Left kidney (tissue), 2 donors: ENCODE measurements around the gene STC2. TPM values are rescaled to one million over a fixed set of nuclear protein-coding genes. Genes with fewer than 3 reads are reported as not detected.

Source experiments
- DNase-seq: peaks from one replicate; pipeline ENCODE4 v3.0.0-alpha.2; 2013
- polyA plus RNA-seq: library from polyadenylated mRNA; unstranded; fragments of 120-200 nt; gene quantifications from one replicate; pipeline ENCODE4 v1.2.1, GENCODE V29; 2013; ENCODE audit not compliant: insufficient read length

Gene STC2
- polyA plus RNA-seq, 1 donor, result 1.8 TPM

GRCh38 chr5:173265433-173265832, 62.8 kb downstream of the STC2 start:
- no peak for DNase-seq

Other genes with a start within 250 kb of the STC2 start
- 14.2 TPM for gene BNIP1, start 183.9 kb downstream of the STC2 start, polyA plus RNA-seq
- gene NKX2-5, start 93.2 kb downstream of the STC2 start, polyA plus RNA-seq, result not detected